Adrenal gland (tissue), 12 donors: ENCODE measurements around the gene HSDL2. TPM values are rescaled to one million over a fixed set of nuclear protein-coding genes. Genes with fewer than 3 reads are reported as not detected.
"Not testable (repeated sequence)": the region's sequence is repeated elsewhere in the genome, so short reads cannot be mapped to it uniquely, and the experiment has no call there.

Experiments
- DNase-seq, 7 donors: peaks; one replicate each; pipeline ENCODE4 v3.0.0-alpha.2; 2019 to 2020
- H3K27ac ChIP-seq, 5 donors: fragments of 200-600 bp; sonication (generic) in 4 of 5; 1 replicate in 3 of 5; 2 replicates in 2 of 5; pipeline versions ENCODE4 v1.5.1 to v1.8.0; 2016 to 2020; ENCODE audit warnings: mild to moderate bottlenecking in 1 of 5
- H3K27me3 ChIP-seq: fragments of 200-600 bp; 2 replicates; pipeline ENCODE4 v1.8.0; 2021
- H3K36me3 ChIP-seq, 2 donors: fragments of 200-600 bp; replicated peaks in 1 of 2; 1 replicate in 1 of 2; 2 replicates in 1 of 2; pipeline versions ENCODE4 v1.5.1 to v1.8.0; 2018 to 2022
- H3K4me1 ChIP-seq, 2 donors: fragments of 200-600 bp; replicated peaks in 1 of 2; 1 replicate in 1 of 2; 2 replicates in 1 of 2; pipeline versions ENCODE4 v1.5.1 to v1.8.0; 2018 to 2021
- H3K4me3 ChIP-seq, 4 donors: fragments of 200-600 bp; sonication (generic) in 3 of 4; one replicate each; pipeline ENCODE4 v1.5.1; 2016 to 2018
- H3K9me3 ChIP-seq, 3 donors: fragments of 200-600 bp; sonication (generic) in 1 of 3; replicated peaks in 1 of 3; 1 replicate in 2 of 3; 2 replicates in 1 of 3; pipeline versions ENCODE4 v1.5.1 to v1.8.0; 2016 to 2021
- POLR2A ChIP-seq, 2 donors: fragments of 450-650 bp; IDR thresholded peaks; one replicate each; pipeline ENCODE4 v1.6.1; 2017; ENCODE audit warnings: antibody characterized with exemption in 2 of 2, mild to moderate bottlenecking in 2 of 2, moderate library complexity in 1 of 2
- WGBS, 4 donors: extraction: QIAGEN DNeasy Blood & Tissue Kit in 2 of 4; methylation state at CpG; one replicate each; pipeline versions ENCODE4 v1.1.5 to v1.1.7; 2013 to 2017; 5-methylcytosine and 5-hydroxymethylcytosine counted together
- intact Hi-C, 2 donors: fragments of 100-400 bp; cut with DNase I; formaldehyde crosslinking; loops; one replicate each; pipeline versions ENCODE4 v1.14.1 to v1.15.0; 2022 to 2023
- polyA plus RNA-seq, 3 donors: library from polyadenylated mRNA; stranded (reverse); fragments of 200-250 nt in 2 of 3; fragments of 350-450 nt in 1 of 3; fragmentation: Illumina TruSeq in 1 of 3; extraction: RNeasy Lipid Tissue Mini Kit (QIAGEN cat#74804) in 1 of 3; gene quantifications; one replicate each; pipeline ENCODE4 v1.2.3, GENCODE V29; 2013 to 2014
- total RNA-seq, 9 donors: library from RNA; depleted of rRNA in 4 of 9; stranded (reverse); fragments of >200 nt in 4 of 9; fragments of 120-200 nt in 1 of 9; fragmentation: NEBNext Ultra II Directional in 1 of 9; extraction: Animal tissue kit (Norgen Biotek cat#: 25700) in 1 of 9; gene quantifications; one replicate each; pipeline versions ENCODE4 v1.1.0 to v1.2.4, GENCODE V29; 2013 to 2023
- TF ChIP-seq, protein P1 (sequence below), 6 experiments: fragments of 450-650 bp in 4 of 6; fragments of 200-600 bp in 2 of 6; sonication (generic) in 1 of 6; IDR thresholded peaks; 1 replicate in 5 of 6; 2 replicates in 1 of 6; pipeline versions ENCODE4 v1.5.1 to v1.8.0; 2016 to 2021; ENCODE audit warnings: antibody characterized with exemption in 6 of 6, mild to moderate bottlenecking in 2 of 6, moderate library complexity in 1 of 6
- donor health status: healthy with polysubstance abuse.
- donor health status: Bipolar disorder and iron deficiency.
- donor health status: DM: yes; HTN: yes; CAD: no.
- donor health status: DM: no; HTN: no; CAD: no.
- donor health status: DM: no; HTN: no; CAD: no.
- donor health status: DM: yes; HTN: yes; CAD: no.

Gene HSDL2
- total and polyA plus RNA-seq, 12 donors = 43.8 to 127 (median 85.2) TPM

DNA sequence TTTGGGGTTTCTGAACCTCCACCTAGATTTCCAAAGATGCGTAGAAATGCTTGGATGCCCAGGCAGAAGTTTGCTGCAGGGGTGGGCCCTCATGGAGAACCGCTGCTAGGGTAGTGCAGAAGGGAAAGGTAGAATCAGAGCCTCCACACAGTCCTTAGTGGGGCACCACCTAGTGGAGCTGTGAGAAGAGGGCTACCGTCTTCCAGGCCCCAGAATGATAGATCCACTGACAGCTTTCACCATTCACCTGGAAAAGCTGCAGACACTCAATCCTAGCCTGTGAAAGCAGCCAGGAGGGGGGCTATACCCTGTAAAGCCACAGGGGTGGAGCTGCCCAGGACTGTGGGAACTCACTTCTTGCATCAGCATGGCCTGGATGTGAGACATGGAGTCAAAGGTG, 13.3 kb upstream of the HSDL2 start:
- TF ChIP-seq POLR2A (IDR thresholded peaks at IDR 0.05) = no peak
- Histone ChIP-seq H3K27me3 (no peaks in the 10 kb centered on the region), H3K9me3 (peaks cover 0 to 8% (median 0%) of the 10 kb centered on the region in 3 donors), H3K27ac (no peak overlapping the region), H3K4me1 (no peaks in the 10 kb centered on the region), H3K36me3 (no peaks in the 10 kb centered on the region), H3K4me3 (no peak overlapping the region)
- intact Hi-C loops = no loop called here
- no peak for DNase-seq
- 87 to 100% (median 93%) methylated on average over 3 of the region's 3 CpGs for WGBS, 4 donors

DNA sequence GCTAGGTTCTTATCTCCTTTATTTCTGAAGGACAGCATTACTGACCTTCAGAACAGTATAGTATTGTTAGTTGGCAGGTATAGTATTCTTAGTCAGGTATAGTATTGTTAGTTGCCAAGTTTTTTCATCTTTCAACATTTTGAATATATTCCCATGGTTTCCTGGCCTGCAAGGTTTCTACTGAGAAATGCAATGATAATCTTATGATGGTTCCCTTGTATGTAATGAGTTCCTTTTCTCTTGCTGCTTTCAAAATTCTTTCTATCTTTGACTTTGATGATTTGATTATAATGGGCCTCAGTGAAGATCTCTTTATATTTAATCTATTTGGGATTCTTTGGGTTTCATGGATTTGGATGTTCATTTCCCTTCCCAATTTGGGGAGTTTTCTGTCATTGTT, 12.4 kb upstream of the HSDL2 start:
- no peak for DNase-seq
- H3K27ac ChIP-seq = no peak overlapping the region
- intact Hi-C loops = no loop called here
- peaks cover 0 to 8% (median 0%) of the 10 kb centered on the region in 3 donors for H3K9me3 ChIP-seq
- H3K4me3 ChIP-seq = no peak overlapping the region
- no peaks in the 10 kb centered on the region for H3K36me3 ChIP-seq
- H3K4me1 ChIP-seq = no peaks in the 10 kb centered on the region
- no peak for TF ChIP-seq POLR2A (IDR thresholded peaks at IDR 0.05)
- TF ChIP-seq, protein P1, sequence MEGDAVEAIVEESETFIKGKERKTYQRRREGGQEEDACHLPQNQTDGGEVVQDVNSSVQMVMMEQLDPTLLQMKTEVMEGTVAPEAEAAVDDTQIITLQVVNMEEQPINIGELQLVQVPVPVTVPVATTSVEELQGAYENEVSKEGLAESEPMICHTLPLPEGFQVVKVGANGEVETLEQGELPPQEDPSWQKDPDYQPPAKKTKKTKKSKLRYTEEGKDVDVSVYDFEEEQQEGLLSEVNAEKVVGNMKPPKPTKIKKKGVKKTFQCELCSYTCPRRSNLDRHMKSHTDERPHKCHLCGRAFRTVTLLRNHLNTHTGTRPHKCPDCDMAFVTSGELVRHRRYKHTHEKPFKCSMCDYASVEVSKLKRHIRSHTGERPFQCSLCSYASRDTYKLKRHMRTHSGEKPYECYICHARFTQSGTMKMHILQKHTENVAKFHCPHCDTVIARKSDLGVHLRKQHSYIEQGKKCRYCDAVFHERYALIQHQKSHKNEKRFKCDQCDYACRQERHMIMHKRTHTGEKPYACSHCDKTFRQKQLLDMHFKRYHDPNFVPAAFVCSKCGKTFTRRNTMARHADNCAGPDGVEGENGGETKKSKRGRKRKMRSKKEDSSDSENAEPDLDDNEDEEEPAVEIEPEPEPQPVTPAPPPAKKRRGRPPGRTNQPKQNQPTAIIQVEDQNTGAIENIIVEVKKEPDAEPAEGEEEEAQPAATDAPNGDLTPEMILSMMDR (IDR thresholded peaks at IDR 0.05) = no peak
- H3K27me3 ChIP-seq = no peaks in the 10 kb centered on the region

DNA sequence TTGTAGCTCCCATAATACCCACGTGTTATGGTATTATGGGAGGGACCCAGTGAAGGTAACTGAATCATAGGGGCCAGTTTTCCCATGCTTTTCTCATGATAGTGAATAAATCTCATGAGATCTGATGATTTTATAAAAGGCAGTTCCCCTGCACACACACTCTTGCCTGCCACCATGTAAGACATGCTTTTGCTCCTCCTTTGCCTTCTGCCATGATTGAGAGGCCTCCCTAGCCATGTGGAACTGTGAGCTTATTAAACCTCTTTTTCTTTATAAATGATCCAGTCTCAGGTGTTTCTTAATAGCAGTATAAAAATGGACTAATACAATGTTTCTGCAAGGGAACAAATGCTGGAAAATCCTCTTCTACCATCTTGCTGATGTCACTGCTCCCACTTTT, 10.1 kb upstream of the HSDL2 start:
- 90 to 100% (median 95%) methylated on average over 1 of the region's 1 CpG for WGBS, 4 donors
- TF ChIP-seq, protein P1 (IDR thresholded peaks at IDR 0.05) = no peak
- no peak for TF ChIP-seq POLR2A (IDR thresholded peaks at IDR 0.05)
- peaks cover 0 to 8% (median 0%) of the 10 kb centered on the region in 3 donors for H3K9me3 ChIP-seq
- intact Hi-C loops = no loop called here
- no peak for DNase-seq
- no peaks in the 10 kb centered on the region for H3K36me3 ChIP-seq
- H3K4me3 ChIP-seq = no peak overlapping the region
- H3K27me3 ChIP-seq = no peaks in the 10 kb centered on the region
- no peak overlapping the region for H3K27ac ChIP-seq
- no peaks in the 10 kb centered on the region for H3K4me1 ChIP-seq

DNA sequence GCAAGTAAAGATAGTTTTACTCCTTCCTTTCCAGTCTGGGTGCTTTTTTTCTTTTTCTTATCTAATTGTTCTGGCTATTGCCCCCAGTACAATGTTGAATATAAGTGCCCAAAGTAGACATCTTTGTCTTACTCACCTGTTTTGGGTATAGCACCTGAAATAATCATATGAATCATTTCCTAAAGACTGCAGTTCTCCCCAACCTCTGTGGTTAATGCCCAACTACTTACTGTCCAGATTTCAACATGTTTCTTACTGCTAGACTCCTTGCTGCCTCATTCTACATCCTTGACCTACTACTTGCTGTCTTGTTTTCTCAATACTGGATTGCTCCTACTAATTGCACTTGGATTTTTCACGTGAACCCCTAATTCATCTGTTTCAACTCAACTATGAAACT, 8.8 kb upstream of the HSDL2 start:
- TF ChIP-seq, protein P1 (IDR thresholded peaks at IDR 0.05) = no peak
- peaks cover 0 to 8% (median 0%) of the 10 kb centered on the region in 3 donors for H3K9me3 ChIP-seq
- 38 to 90% (median 84%) methylated on average over 1 of the region's 1 CpG for WGBS, 4 donors
- H3K4me3 ChIP-seq = no peak overlapping the region
- DNase-seq = no peak
- no peak overlapping the region for H3K27ac ChIP-seq
- H3K27me3 ChIP-seq = no peaks in the 10 kb centered on the region
- intact Hi-C loops = no loop called here
- no peaks in the 10 kb centered on the region for H3K4me1 ChIP-seq
- no peaks in the 10 kb centered on the region for H3K36me3 ChIP-seq

DNA sequence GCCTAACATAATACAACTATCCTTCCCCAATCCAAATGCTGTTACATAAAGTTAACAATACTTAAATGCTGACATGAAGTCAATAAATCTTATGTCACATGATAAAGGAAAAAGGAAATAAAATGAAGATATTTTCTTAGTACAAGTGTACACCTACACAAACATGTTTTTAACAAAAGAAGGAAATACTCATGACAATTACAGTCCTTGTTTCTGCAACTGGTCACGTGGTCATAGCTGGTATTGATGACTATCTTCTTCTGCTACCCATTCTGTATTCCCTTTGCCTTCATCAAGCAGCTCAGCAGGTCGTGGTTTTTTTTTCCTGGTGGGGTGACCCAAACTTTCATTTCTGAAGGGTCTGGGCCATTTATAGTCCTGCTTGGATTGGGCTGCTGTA, 6.2 kb upstream of the HSDL2 start:
- H3K4me1 ChIP-seq = peaks cover 17 to 18% of the 10 kb centered on the region in 2 donors
- H3K4me3 ChIP-seq, H3K36me3 ChIP-seq, intact Hi-C loops, H3K27me3 ChIP-seq, DNase-seq, H3K9me3 ChIP-seq, H3K27ac ChIP-seq: not testable (repeated sequence)
- WGBS, 4 donors = 81 to 87% (median 84%) methylated on average over 2 of the region's 2 CpGs

DNA sequence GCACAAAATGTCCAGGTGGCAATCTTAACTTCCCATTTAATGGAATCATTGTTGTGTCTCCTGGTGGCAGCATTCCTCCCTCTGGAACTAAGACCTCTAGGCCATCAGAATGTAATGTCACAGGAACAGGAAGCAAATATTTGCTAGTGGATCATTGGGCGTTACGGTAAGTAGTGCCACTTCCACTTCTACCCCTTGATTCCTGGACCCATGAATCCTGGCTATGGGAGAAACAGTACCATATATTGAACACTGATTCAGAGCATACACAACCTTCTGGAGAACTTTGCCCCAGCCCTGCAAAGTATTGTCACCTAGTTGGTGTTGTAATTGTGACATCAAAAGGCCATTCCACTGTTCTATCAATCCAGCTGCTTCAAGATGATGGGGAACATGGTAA, 5.7 kb upstream of the HSDL2 start:
- H3K36me3 ChIP-seq, H3K27ac ChIP-seq, H3K4me3 ChIP-seq, H3K9me3 ChIP-seq, intact Hi-C loops, H3K27me3 ChIP-seq, DNase-seq: not testable (repeated sequence)
- H3K4me1 ChIP-seq = peaks cover 19 to 20% of the 10 kb centered on the region in 2 donors
- 90 to 100% (median 96%) methylated on average over 2 of the region's 2 CpGs for WGBS, 4 donors
